ENCODE data around the gene ZBED6.

Gene ZBED6

GRCh38 chr1:203842559-203842876, 47.1 kb downstream of the ZBED6 start:
- no peaks in the 10 kb centered on the region for H3K4me1 ChIP-seq (ENCODE audit: low read depth, poor library complexity, severe bottlenecking)
- no peaks in the 10 kb centered on the region for H4K20me1 ChIP-seq (ENCODE audit: insufficient read depth)
- peaks cover 20% of the 10 kb centered on the region; the same call in 1 of the 2 replicates for H3K36me3 ChIP-seq (ENCODE audit: insufficient read depth)
- H3K9ac ChIP-seq = no peak overlapping the region
- H3K79me2 ChIP-seq (ENCODE audit: insufficient read depth, low read depth) = peaks cover 5% of the 10 kb centered on the region; the same call in 1 of the 2 replicates
- no peak overlapping the region for H3K4me2 ChIP-seq
- H2AFZ ChIP-seq (ENCODE audit: low read depth) = no peak overlapping the region
- no peaks in the 10 kb centered on the region for H3K27me3 ChIP-seq (ENCODE audit: insufficient read depth, low read depth)
- no peak overlapping the region for H3K4me3 ChIP-seq (IDR thresholded peaks at IDR 0.05; ENCODE audit: insufficient read depth, low read depth, low read length)
- TF ChIP-seq, protein P1, sequence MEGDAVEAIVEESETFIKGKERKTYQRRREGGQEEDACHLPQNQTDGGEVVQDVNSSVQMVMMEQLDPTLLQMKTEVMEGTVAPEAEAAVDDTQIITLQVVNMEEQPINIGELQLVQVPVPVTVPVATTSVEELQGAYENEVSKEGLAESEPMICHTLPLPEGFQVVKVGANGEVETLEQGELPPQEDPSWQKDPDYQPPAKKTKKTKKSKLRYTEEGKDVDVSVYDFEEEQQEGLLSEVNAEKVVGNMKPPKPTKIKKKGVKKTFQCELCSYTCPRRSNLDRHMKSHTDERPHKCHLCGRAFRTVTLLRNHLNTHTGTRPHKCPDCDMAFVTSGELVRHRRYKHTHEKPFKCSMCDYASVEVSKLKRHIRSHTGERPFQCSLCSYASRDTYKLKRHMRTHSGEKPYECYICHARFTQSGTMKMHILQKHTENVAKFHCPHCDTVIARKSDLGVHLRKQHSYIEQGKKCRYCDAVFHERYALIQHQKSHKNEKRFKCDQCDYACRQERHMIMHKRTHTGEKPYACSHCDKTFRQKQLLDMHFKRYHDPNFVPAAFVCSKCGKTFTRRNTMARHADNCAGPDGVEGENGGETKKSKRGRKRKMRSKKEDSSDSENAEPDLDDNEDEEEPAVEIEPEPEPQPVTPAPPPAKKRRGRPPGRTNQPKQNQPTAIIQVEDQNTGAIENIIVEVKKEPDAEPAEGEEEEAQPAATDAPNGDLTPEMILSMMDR (conservative IDR thresholded peaks at IDR 0.05; ENCODE audit: low read depth, low read length) = no peak
- no peak overlapping the region for H3K27ac ChIP-seq

DNA sequence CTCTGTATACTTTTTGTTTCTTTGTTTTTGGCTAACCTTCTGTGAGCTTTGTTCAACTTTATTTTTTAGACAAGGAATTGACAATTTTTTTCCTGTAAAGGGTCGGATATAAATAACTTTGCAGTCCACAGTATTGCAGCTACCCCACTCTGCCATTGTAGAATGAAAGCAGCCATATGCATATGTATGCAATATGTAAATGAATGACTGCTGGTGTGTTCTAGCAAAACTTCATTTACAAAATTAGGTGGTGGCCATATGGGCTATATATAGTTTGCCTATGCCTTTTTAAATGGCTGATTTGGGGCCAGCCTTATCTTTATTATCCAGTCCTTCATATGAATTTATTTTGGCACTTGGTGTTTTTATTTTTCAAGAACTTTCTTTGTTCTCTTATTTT, 48.0 kb downstream of the ZBED6 start:
- Histone ChIP-seq H2AFZ (ENCODE audit: low read depth) (no peak overlapping the region), H3K9ac (no peak overlapping the region), H3K4me2 (no peak overlapping the region), H3K36me3 (ENCODE audit: insufficient read depth) (peaks cover 22% of the 10 kb centered on the region; the same call in 1 of the 2 replicates), H3K79me2 (ENCODE audit: insufficient read depth, low read depth) (peaks cover 5% of the 10 kb centered on the region; the same call in 1 of the 2 replicates), H3K4me3 (IDR thresholded peaks at IDR 0.05; ENCODE audit: insufficient read depth, low read depth, low read length) (no peak overlapping the region), H3K4me1 (ENCODE audit: low read depth, poor library complexity, severe bottlenecking) (no peaks in the 10 kb centered on the region), H4K20me1 (ENCODE audit: insufficient read depth) (no peaks in the 10 kb centered on the region), H3K27me3 (ENCODE audit: insufficient read depth, low read depth) (no peaks in the 10 kb centered on the region), H3K27ac (no peak overlapping the region)
- TF ChIP-seq, protein P1 (conservative IDR thresholded peaks at IDR 0.05; ENCODE audit: low read depth, low read length) = no peak
